HG03139 (cell line): ENCODE results near the gene POTEF.
"Not testable (repeated sequence)": the region's sequence is repeated elsewhere in the genome, so short reads cannot be mapped to it uniquely, and the experiment has no call there.

Source experiments
- ATAC-seq: cut with Tn5 transposase; IDR thresholded peaks from one replicate; pipeline ENCODE4 v1.9.1; 2021; ENCODE audit not compliant: unreplicated experiment

POTEF gene

GRCh38 chr2:130135692-130136541, 6.9 kb upstream of the POTEF start:
- no peak for ATAC-seq

- not testable (repeated sequence) for ATAC-seq
Measured at GRCh38 chr2:130128464-130128863, 558 bp downstream of the POTEF start.

GRCh38 chr2:130127726-130128125, 1.3 kb downstream of the POTEF start:
- ATAC-seq: not testable (repeated sequence)

GRCh38 chr2:130120924-130121323, 8.1 kb downstream of the POTEF start:
- ATAC-seq: not testable (repeated sequence)

GRCh38 chr2:130102597-130103363, 26.2 kb downstream of the POTEF start:
- not testable (repeated sequence) for ATAC-seq

GRCh38 chr2:130062645-130063044, 66.4 kb downstream of the POTEF start:
- not testable (repeated sequence) for ATAC-seq

- ATAC-seq: not testable (repeated sequence)
Measured at GRCh38 chr2:130059982-130060381, 69.0 kb downstream of the POTEF start.

GRCh38 chr2:130056336-130056735, 72.7 kb downstream of the POTEF start:
- ATAC-seq: not testable (repeated sequence)

- not testable (repeated sequence) for ATAC-seq
Measured at GRCh38 chr2:130053217-130053911, 75.7 kb downstream of the POTEF start.

- ATAC-seq: not testable (repeated sequence)
Measured at GRCh38 chr2:130052376-130052775, 76.6 kb downstream of the POTEF start.

- not testable (repeated sequence) for ATAC-seq
Measured at GRCh38 chr2:130048422-130048821, 80.6 kb downstream of the POTEF start.

- not testable (repeated sequence) for ATAC-seq
Measured at GRCh38 chr2:130038265-130038603, 90.8 kb downstream of the POTEF start.

GRCh38 chr2:130025931-130026330, 103.1 kb downstream of the POTEF start:
- ATAC-seq: not testable (repeated sequence)
